Hippocampal formation (tissue), 2 donors: ENCODE measurements around the gene MAGEB3.

Source experiments
- DNase-seq, 2 donors: peaks; one replicate each; lab custom pipeline; 2025; lab: John Stamatoyannopoulos, UW

Gene MAGEB3

GRCh38 chrX:30278365-30278764, 47.9 kb downstream of the MAGEB3 start:
- no peak for DNase-seq

GRCh38 chrX:30280428-30280827, 50.0 kb downstream of the MAGEB3 start:
- DNase-seq: no peak

GRCh38 chrX:30282527-30282926, 52.1 kb downstream of the MAGEB3 start:
- DNase-seq: no peak

GRCh38 chrX:30283456-30284200, 53.2 kb downstream of the MAGEB3 start:
- DNase-seq: no peak
